ENCODE data around the gene FARS2. TPM values are rescaled to one million over a fixed set of nuclear protein-coding genes. Genes with fewer than 3 reads are reported as not detected.

Gene FARS2
- total RNA-seq, 1 donor from 2014 or later: 24.8 TPM

- DNase-seq: no peak
Observed at GRCh38 chr6:5379647-5380242, 118.4 kb downstream of the FARS2 start.

- no peak for DNase-seq
Observed at GRCh38 chr6:5383856-5384255, 122.5 kb downstream of the FARS2 start.

- no peak for DNase-seq
Observed at GRCh38 chr6:5384276-5384675, 123.0 kb downstream of the FARS2 start.

GRCh38 chr6:5388326-5388725 lies 127.0 kb downstream of the FARS2 start:
- DNase-seq: no peak

- no peak for DNase-seq
Observed at GRCh38 chr6:5389086-5389745, 127.9 kb downstream of the FARS2 start.

- DNase-seq: no peak
Observed at GRCh38 chr6:5390177-5390576, 128.9 kb downstream of the FARS2 start.

GRCh38 chr6:5394280-5394679 lies 133.0 kb downstream of the FARS2 start:
- DNase-seq: no peak

GRCh38 chr6:5395719-5396118 lies 134.4 kb downstream of the FARS2 start:
- no peak for DNase-seq

GRCh38 chr6:5398530-5398929 lies 137.2 kb downstream of the FARS2 start:
- no peak for DNase-seq

- no peak for DNase-seq
Observed at GRCh38 chr6:5399391-5399790, 138.1 kb downstream of the FARS2 start.

GRCh38 chr6:5401845-5402738 lies 140.8 kb downstream of the FARS2 start:
- DNase-seq: no peak

- DNase-seq: no peak
Observed at GRCh38 chr6:5403076-5403475, 141.8 kb downstream of the FARS2 start.

GRCh38 chr6:5403609-5404008 lies 142.3 kb downstream of the FARS2 start:
- DNase-seq: no peak

GRCh38 chr6:5405976-5406375 lies 144.7 kb downstream of the FARS2 start:
- DNase-seq: no peak

- DNase-seq: no peak
Observed at GRCh38 chr6:5411414-5411813, 150.1 kb downstream of the FARS2 start.

- DNase-seq: no peak
Observed at GRCh38 chr6:5412017-5412416, 150.7 kb downstream of the FARS2 start.

- no peak for DNase-seq
Observed at GRCh38 chr6:5412663-5413062, 151.3 kb downstream of the FARS2 start.

- DNase-seq: no peak
Observed at GRCh38 chr6:5416250-5416649, 154.9 kb downstream of the FARS2 start.

GRCh38 chr6:5422321-5422915 lies 161.1 kb downstream of the FARS2 start:
- no peak for DNase-seq

GRCh38 chr6:5423251-5423650 lies 161.9 kb downstream of the FARS2 start:
- DNase-seq: no peak

- DNase-seq: no peak
Observed at GRCh38 chr6:5424726-5425125, 163.4 kb downstream of the FARS2 start.

GRCh38 chr6:5425267-5425666 lies 164.0 kb downstream of the FARS2 start:
- no peak for DNase-seq

- no peak for DNase-seq
Observed at GRCh38 chr6:5425797-5426196, 164.5 kb downstream of the FARS2 start.

Measured in occipital lobe (tissue), 2 donors.